Left ventricle myocardium inferior (tissue), 1 donor: ENCODE data around the gene ETV7. TPM values are rescaled to one million over a fixed set of nuclear protein-coding genes. Genes with fewer than 3 reads are reported as not detected.

Experiments
- DNase-seq: peaks from one replicate; pipeline ENCODE4 v3.0.0-alpha.2; 2020
- H3K27ac ChIP-seq: fragments of 200-600 bp; replicated peaks from 2 replicates; pipeline ENCODE4 v1.8.0; 2021
- H3K27me3 ChIP-seq: fragments of 200-600 bp; 2 replicates; pipeline ENCODE4 v1.8.0; 2021; ENCODE audit warnings: low read depth
- H3K36me3 ChIP-seq: fragments of 200-600 bp; 2 replicates; pipeline ENCODE4 v1.8.0; 2021
- H3K4me1 ChIP-seq: fragments of 200-600 bp; 2 replicates; pipeline ENCODE4 v1.8.0; 2021
- H3K4me3 ChIP-seq: fragments of 200-600 bp; 2 replicates; pipeline ENCODE4 v1.8.0; 2021; ENCODE audit warnings: mild to moderate bottlenecking, moderate library complexity
- H3K9me3 ChIP-seq: fragments of 200-600 bp; replicated peaks from 2 replicates; pipeline ENCODE4 v1.8.0; 2021
- intact Hi-C: fragments of 100-400 bp; cut with micrococcal nuclease; formaldehyde crosslinking; loops from one replicate; pipeline ENCODE4 v1.11.0; 2022
- total RNA-seq: library from RNA; stranded (reverse); fragmentation: NEBNext Ultra II Directional; extraction: Animal tissue kit (Norgen Biotek cat#: 25700); gene quantifications from one replicate; pipeline ENCODE4 v1.2.1, GENCODE V29; 2021
- TF ChIP-seq, protein P1 (sequence below): fragments of 200-600 bp; IDR thresholded peaks from 2 replicates; pipeline ENCODE4 v1.8.0; 2021; ENCODE audit warnings: antibody characterized with exemption, mild to moderate bottlenecking, borderline replicate concordance
- donor health status: DM: no; HTN: yes; CAD: no; lungs with severe emphysema.

ETV7 gene
- total RNA-seq, 1 donor from 2014 or later: not detected

DNA sequence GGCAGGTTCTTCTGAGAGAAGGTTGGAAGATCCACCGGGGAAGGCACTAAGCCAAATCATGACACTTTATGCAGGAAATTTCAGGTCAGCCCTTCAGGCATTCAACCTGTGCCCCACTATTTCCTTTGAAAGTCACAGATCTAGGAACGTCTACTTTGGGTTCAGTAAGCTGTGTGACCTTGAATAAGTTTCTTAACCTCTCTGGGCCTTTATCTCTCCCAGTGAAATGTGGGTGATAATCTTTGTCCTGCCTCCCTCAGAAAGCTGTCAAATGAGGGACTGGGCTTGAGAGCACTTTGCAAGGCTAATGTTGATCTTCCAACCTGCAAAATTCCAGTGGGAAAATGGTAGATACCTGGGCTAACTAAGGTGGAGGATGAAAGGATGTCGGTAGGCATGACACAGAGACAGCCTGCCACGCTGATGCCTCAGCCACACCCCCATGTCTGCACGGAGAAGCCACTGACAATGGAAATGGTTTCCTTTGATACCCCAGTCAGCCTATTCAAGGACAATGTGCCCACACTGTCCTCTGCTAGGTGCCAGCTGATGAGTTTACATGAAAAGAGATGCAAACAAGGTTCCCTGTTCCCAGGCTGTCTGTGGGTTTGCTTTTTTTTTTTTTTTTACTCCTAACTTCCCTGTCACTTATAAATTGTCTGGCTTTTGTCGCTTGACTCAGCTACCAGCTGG, 60.1 kb downstream of the ETV7 start:
- no peak overlapping the region for H3K27ac ChIP-seq
- no peak overlapping the region for H3K4me3 ChIP-seq
- no peaks in the 10 kb centered on the region for H3K4me1 ChIP-seq
- H3K27me3 ChIP-seq: peaks cover 83% of the 10 kb centered on the region
- no peak for DNase-seq
- no peaks in the 10 kb centered on the region for H3K36me3 ChIP-seq
- H3K9me3 ChIP-seq: no peaks in the 10 kb centered on the region
- intact Hi-C loops: no loop called here
- TF ChIP-seq, protein P1, sequence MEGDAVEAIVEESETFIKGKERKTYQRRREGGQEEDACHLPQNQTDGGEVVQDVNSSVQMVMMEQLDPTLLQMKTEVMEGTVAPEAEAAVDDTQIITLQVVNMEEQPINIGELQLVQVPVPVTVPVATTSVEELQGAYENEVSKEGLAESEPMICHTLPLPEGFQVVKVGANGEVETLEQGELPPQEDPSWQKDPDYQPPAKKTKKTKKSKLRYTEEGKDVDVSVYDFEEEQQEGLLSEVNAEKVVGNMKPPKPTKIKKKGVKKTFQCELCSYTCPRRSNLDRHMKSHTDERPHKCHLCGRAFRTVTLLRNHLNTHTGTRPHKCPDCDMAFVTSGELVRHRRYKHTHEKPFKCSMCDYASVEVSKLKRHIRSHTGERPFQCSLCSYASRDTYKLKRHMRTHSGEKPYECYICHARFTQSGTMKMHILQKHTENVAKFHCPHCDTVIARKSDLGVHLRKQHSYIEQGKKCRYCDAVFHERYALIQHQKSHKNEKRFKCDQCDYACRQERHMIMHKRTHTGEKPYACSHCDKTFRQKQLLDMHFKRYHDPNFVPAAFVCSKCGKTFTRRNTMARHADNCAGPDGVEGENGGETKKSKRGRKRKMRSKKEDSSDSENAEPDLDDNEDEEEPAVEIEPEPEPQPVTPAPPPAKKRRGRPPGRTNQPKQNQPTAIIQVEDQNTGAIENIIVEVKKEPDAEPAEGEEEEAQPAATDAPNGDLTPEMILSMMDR: no peak

DNA sequence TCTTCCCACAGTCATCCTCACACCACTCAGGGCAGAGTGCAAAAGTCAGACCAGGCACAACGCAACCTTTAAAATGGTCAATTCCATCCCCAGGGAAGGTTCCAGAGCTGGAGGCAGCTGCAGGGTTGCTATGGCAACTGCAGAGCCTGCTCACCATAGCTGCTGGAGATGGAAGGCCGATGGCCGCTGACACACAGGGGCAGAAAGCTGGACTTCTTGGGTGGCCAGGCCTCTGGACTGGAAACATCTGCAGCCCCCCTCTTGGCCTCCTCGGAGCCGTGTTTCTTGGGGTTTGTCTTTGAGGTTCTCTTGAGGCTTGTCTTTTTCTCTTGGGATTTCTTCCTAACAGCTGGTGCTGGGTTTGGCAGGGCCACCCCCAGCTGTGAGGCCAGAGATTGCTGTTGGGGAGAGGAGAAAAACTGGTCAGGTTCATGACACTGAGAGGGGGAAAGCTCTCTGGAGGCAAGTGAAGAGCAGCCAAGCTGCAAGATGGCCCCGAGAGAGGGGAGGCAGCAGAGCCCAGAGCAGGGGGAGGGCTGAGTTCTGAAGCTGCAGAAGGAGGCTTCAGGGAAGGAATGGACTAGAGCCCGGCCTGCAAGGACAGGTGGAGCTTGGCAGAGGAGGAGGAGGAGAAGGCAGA, 61.0 kb downstream of the ETV7 start:
- no peak for DNase-seq
- Histone ChIP-seq H3K27ac (no peak overlapping the region), H3K4me3 (no peak overlapping the region), H3K27me3 (peaks cover 75% of the 10 kb centered on the region), H3K36me3 (no peaks in the 10 kb centered on the region), H3K4me1 (no peaks in the 10 kb centered on the region), H3K9me3 (no peaks in the 10 kb centered on the region)
- intact Hi-C loops: no loop called here
- TF ChIP-seq, protein P1: no peak

DNA sequence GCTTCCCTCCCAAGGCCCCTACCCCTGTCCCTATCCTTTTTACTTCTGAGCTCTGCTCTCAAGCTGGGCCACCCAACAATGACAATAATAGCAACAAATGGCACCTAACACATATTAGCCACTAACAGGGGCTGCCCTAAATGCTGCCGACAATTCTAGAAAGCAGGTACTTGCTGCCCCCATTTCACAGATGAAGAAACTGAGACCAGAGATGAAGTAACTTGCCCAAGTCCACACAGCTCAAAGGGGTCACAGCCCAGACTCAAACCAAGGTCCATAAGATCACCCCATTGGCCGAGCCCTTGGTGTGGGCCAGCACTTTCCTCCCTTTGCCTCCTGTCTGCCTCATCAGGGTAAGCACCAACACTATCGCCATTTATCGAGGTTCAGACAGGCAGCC, 62.8 kb downstream of the ETV7 start:
- Histone ChIP-seq H3K4me1 (no peaks in the 10 kb centered on the region), H3K27ac (no peak overlapping the region), H3K4me3 (no peak overlapping the region), H3K9me3 (no peaks in the 10 kb centered on the region), H3K36me3 (no peaks in the 10 kb centered on the region), H3K27me3 (peaks cover 75% of the 10 kb centered on the region)
- intact Hi-C loops: no loop called here
- TF ChIP-seq, protein P1: no peak
- DNase-seq: no peak

DNA sequence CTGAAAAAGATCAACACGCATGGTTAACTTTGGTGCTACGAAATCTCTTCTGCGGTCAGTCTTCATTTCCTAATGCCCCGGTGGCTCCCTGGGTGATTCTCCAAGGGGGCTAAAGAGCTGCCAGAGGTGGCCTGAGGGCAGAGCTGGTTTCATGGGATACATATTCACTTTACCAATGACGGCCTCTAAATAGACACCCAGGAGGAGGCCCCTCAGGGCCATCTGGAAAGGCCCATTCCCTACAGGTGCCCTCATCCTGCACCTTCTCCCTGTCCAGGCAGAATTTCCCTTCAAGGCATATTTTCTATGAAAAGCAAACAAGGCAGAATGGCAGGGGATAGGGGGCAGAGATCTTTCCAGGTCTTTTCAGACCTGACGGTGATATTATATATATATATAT, 63.3 kb downstream of the ETV7 start:
- peaks cover 75% of the 10 kb centered on the region for H3K27me3 ChIP-seq
- DNase-seq: no peak
- H3K4me3 ChIP-seq: no peak overlapping the region
- TF ChIP-seq, protein P1: no peak
- H3K9me3 ChIP-seq: no peaks in the 10 kb centered on the region
- no peaks in the 10 kb centered on the region for H3K36me3 ChIP-seq
- no peaks in the 10 kb centered on the region for H3K4me1 ChIP-seq
- no peak overlapping the region for H3K27ac ChIP-seq
- intact Hi-C loops: no loop called here

DNA sequence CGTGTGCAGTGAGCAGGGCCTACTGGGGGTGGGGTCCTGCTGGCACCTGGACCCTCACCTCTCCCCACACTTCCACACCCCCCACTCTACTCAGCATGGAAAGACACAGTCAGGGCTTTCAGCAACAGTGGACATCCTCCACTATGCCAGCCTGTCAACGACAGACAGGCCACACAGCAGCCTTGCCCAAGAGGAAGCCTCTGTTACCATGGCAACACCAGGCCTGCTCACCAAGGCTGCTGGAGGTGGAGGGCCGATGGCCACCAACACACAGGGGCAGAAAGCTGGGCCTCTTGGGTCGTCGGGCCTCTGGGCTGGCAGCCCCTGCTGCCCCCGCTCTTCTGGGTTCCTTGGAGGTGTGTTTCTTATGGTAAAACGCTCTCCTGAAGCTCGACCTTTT, 64.4 kb downstream of the ETV7 start:
- Histone ChIP-seq H3K9me3 (no peaks in the 10 kb centered on the region), H3K36me3 (no peaks in the 10 kb centered on the region), H3K4me1 (no peaks in the 10 kb centered on the region), H3K27ac (no peak overlapping the region), H3K4me3 (no peak overlapping the region), H3K27me3 (peaks cover 74% of the 10 kb centered on the region)
- TF ChIP-seq, protein P1: no peak
- intact Hi-C loops: no loop called here
- DNase-seq: no peak
